GM21360 (cell line): ENCODE results near the gene ACSL1.
"Not testable (repeated sequence)": the region's sequence is repeated elsewhere in the genome, so short reads cannot be mapped to it uniquely, and the experiment has no call there.

ENCODE experiments used
- ATAC-seq: cut with Tn5 transposase; IDR thresholded peaks from one replicate; pipeline ENCODE4 v1.9.1; 2021; ENCODE audit warnings: mild to moderate bottlenecking, moderate library complexity; ENCODE audit not compliant: unreplicated experiment

The ACSL1 gene

DNA sequence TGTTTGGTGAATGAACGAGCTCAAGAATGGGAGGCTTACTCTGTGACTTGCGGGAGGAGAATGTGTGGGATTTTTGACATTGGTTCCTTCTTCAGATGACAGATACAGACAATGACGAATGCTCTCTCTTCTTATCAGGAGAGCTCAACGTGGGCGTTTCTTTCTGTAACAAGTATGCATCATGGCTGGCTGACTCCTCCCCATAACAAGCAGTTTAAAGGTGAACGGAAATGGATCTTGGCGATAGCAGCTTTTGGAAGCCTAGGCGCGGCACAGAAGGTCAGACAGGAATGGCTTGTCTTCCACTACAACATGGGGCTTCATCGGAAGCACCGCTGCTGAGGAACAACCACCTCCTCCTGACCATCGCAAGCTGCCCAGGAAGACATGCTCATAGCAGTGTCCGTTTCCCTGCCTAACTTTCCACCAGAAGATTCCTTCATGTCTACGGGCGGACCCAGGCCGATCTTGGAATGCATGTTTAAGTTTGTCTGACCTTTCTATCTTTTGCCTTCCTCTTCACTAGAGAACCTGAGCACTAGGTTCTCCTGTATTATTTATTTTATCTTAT is 18.3 kb upstream of the ACSL1 start:
- no peak for ATAC-seq

DNA sequence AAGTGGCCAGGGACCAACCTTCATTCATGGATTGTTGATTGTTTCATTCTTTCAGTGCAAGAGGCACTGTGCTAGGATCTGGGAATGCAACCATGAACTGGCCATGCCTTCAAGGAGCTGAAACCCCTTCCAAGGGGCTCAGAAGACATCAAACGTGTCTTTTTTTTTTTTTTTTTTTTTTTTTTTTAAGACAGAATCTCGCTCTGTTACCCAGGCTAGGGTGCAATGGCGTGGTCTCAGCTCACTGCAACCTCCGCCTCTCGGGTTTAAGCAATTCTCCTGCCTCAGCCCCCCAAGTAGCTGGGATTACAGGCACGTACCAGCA is 13.3 kb upstream of the ACSL1 start:
- ATAC-seq, result not testable (repeated sequence)

- ATAC-seq, result no peak
These were observed 12.7 kb upstream of the ACSL1 start for GRCh38 chr4:184838249-184839074.

DNA sequence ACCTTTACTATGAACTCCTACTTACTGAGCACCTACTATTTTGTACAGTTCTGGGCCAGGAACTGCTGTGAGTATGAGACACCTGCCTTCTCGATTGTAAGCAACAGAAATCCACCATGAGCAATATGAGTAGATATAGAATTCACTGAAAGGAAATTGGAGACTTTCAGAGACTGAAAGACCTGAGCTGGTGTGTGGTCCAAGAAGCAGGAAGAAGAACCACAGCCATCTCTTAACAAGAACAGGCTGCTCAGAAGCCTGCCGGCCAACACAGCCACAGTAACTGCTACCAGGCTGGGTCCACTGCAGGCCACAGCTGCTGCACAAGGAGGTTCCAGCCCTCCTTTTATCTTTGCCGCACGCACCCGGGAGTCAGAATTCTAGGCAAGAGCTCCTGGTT is 10.8 kb upstream of the ACSL1 start:
- no peak for ATAC-seq

- no peak for ATAC-seq
These were observed 7.5 kb upstream of the ACSL1 start for GRCh38 chr4:184833046-184833838.

- no peak for ATAC-seq
These were observed 5.4 kb upstream of the ACSL1 start for GRCh38 chr4:184831153-184831552.

- no peak for ATAC-seq
These were observed 1.0 kb upstream of the ACSL1 start for GRCh38 chr4:184826691-184827270.

DNA sequence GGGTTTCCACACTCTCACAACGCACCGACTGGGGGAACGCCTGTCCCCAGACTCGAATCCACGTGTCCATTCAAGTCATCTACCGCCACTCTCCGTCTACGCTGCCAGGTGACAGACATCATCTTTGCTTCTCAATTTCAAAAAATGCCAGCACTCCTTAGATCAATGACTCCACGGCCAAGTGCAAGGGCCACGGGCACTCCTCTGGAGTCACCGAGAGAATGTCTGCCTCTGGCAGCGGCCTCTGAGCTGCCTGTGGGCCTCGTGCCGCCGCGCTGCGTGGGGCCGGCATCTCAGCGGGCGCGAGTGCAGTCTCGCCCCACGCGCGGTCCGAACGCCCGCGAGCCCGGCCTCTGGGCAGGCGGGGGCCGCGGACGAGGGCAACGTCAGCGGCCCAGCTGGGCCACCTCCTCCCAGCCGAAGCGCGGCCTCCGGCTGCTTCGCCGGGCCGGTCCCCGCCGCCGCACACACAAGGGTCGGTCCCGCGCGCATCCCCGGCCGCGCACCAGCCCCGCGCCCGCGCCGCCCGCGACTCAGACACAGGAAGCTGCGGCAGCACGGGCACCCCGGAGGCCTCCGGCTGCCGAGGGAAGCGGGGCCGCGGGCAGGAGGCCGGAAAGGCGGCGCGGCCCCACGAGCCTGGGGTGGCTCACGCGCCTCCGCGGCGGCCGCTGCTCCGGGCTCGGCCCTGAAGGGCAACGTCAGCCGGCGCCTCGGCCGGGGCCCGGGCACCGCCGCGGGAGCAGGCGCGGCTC is 450 bp downstream of the ACSL1 start:
- peak; percentile 28 for ATAC-seq

DNA sequence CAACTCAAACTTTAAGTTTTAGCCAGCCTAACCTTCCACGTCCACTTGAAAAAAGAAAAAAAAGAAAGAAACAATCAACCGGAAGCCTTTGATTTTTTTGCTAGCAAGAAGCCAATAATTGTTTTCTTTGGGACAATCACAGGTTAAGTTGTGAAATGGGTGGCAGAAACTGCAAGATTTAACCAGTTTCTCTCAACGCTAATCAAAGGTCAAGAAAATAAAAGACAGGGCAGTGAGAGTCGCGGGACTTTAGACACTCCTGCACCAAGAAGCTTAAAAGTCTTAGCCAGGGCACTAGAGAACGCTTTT is 1.0 kb downstream of the ACSL1 start:
- no peak for ATAC-seq

DNA sequence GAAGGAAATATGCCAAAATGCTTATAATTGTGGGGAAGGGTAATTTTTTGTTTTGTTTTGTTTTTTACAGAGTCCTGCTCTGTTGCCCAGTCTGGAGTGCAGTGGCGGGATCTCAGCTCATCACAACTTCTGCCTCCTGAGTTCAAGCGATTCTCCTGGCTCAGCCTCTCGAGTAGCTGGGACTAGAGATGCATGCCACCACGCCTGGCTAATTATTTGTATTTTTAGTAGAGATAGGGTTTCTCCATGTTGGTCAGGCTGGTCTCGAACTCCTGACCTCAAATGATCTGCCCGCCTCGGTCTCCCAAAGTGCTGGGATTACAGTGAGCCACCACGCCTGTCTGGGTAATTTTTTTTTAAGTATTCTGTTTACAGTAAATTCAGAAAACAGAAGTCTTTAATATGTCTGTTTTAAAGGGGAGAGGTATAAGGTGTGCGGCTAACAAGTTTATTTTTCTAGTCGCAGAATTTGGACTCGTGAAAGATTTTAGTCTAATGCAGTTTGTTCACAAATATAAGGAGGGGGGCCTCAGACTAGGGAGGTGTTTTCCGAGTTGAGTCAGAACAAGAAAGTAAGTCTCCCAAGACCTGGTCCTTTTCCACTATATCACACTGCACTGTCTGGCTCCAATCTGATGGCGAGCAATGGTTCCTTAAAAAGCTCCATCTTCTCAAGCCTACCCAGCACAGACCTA is 1.5 kb downstream of the ACSL1 start:
- no peak for ATAC-seq

GRCh38 chr4:184823014-184823413 is 2.8 kb downstream of the ACSL1 start:
- no peak for ATAC-seq

DNA sequence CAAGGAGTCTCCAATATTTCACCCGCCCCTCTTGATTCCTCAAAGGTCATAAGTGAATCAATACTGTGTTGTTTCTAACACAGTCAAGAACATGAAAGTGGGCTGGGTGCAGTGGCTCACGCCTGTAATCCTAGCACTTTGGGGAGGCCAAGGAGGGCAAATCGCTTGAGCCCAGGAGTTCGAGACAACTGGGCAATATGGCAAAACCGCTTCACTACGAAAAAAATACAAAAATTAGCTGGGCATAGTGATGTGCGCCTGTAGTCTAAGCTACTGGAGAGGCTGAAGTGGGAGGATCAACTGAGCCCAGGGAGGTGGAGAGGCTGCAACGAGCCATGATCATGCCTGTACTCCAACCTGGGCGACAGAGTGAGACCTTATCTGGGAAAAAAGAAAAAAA is 3.4 kb downstream of the ACSL1 start:
- ATAC-seq, result no peak

- ATAC-seq, result no peak
These were observed 4.5 kb downstream of the ACSL1 start for GRCh38 chr4:184821242-184821641.

DNA sequence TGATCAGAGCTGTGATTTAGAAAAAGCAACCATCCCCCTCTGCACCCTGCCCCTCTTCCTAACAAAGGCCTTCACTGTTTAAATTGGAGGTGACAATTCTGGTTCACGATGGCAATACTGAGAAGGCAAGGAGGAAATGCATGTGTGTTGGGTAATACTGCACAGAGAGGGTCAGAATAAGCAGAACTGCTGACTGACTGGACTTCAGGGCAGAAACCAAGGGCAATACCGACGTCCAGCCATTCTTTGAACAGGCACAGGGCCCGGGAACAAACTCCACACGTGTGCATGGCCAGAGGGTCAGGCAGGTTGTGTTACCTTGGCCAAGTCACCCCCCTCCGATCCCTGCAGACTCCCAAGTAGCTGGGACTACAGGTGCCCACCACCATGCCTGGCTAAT is 6.0 kb downstream of the ACSL1 start:
- ATAC-seq, result no peak

GRCh38 chr4:184818216-184818564 is 7.6 kb downstream of the ACSL1 start:
- peak; percentile 31 for ATAC-seq

- ATAC-seq, result peak; percentile 0
These were observed 8.1 kb downstream of the ACSL1 start for GRCh38 chr4:184817494-184818215.

DNA sequence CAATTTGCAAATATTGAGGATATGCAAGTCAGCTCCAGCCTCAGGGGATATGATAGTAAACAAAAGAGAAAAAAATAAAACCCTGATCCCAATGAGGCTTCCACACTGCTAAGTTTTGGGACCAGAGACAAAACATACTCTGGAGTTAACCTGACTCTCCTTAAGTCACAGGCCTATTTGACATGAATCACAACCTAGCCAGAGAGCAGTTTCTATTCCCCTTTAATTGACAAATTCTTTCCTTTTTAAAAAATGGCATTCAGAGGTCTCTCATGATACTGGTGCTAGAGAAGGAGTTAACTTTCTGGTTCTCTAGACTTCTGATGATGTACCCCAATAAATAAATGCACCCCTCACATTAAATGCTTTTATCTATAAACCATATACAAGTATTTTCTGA is 8.8 kb downstream of the ACSL1 start:
- ATAC-seq, result no peak

DNA sequence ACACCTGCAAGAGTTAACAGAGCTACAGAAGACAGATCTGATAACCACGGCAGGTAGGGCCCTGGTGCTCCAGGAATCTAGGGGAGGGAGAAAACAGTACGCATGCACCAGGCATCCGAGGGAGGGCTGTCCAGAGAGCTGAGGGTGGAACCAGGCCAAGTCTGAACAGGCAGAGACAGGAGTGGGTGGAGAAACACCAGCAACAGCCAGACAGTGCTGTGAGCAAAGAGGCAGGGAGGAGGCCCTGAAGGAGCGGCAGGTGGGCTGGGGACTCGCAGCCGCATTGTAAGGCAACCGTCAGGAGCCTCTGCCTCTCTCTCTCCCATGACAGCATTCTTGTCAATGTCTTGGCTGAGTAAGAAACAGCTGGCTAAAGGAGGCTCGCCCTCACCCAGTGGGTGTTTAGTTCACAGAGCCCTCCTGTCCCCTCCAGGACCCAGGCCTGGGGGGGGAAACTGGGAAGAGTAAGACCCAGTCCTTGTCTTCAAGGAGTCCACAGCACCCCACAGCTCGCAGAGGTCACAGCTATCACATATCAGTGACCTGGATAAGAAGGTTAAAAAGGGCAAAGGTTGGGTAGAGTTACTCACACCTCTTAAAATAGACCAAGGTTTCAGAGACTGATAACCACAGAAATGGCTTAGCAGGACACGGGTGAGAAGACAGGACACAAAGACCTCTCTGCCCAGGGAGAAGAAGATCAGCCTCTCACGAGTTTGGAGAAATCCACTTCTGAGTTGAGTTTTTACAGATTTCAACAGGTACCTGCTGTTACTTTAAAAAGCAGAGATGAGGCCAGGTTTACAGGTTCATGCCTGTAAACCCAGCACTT is 10.5 kb downstream of the ACSL1 start:
- peak; percentile 72 for ATAC-seq

DNA sequence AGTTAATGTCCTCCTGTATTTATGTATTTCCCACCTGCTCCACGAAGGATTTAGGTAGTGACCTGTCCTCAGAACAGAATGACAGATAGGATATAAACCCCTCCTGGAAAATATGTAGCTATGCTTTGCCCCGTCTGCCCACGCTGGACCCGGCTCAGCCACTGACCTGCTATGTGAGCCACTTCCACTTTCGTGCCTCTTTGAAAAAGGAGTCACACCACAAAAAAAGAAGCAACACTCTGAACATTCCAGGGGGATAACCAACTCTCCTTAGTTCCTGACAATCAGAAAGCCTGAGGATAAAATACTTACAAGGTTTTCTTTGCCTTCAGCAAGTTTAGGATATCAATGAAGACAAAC is 11.1 kb downstream of the ACSL1 start:
- no peak for ATAC-seq
